OCI-LY1 (cell line): ENCODE measurements around the gene GATA2.

Experiments
- CTCF ChIP-seq: fragments of 200-600 bp; sonication (generic), shearing (Covaris generic); IDR thresholded peaks from 2 replicates; pipeline ENCODE4 v1.5.1; 2017; ENCODE audit warnings: mild to moderate bottlenecking, antibody characterized with exemption, low read length, moderate library complexity, mixed read lengths
- EZH2 ChIP-seq: fragments of 200-600 bp; sonication (generic), shearing (Covaris generic); IDR thresholded peaks from 2 replicates; pipeline ENCODE4 v1.8.0; 2017; ENCODE audit warnings: borderline replicate concordance, mixed run types, mild to moderate bottlenecking, antibody characterized with exemption, low read length, moderate library complexity, mixed read lengths

- TF ChIP-seq CTCF (no peak), EZH2 (no peak)
Observed at GRCh38 chr3:128469556-128469955, 23.4 kb downstream of the GATA2 start.
